Calu3 (cell line): ENCODE results near the gene OR2D3. TPM values are rescaled to one million over a fixed set of nuclear protein-coding genes. Genes with fewer than 3 reads are reported as not detected.

Experiments used
- BruUV-seq: library from RNA; stranded (reverse); fragments of 400-500 nt; replicated peaks from 2 replicates; lab custom pipeline; 2021; lab: Mats Ljungman, UMichigan
- CTCF ChIA-PET: fragments of 300-600 bp; sonication (Branson Sonifier 250); formaldehyde crosslinking; loops from one replicate; lab custom pipeline; 2022; ENCODE audit warnings: antibody characterized with exemption; lab: Charles Lee
- DNase-seq: peaks from one replicate; pipeline ENCODE4 v3.0.0; 2022
- H3K27ac Mint-ChIP-seq: one replicate; pipeline ENCODE4 v1.8.0; 2022; ENCODE audit warnings: mixed read lengths; ENCODE audit not compliant: unreplicated experiment
- H3K27me3 Mint-ChIP-seq: one replicate; pipeline ENCODE4 v1.8.0; 2022; ENCODE audit warnings: mixed read lengths; ENCODE audit not compliant: unreplicated experiment
- H3K36me3 Mint-ChIP-seq: one replicate; pipeline ENCODE4 v1.8.0; 2022; ENCODE audit warnings: mild to moderate bottlenecking, moderate library complexity, mixed read lengths; ENCODE audit not compliant: insufficient read depth, unreplicated experiment
- H3K4me1 Mint-ChIP-seq: one replicate; pipeline ENCODE4 v1.8.0; 2022; ENCODE audit warnings: mild to moderate bottlenecking, low read depth, mixed read lengths; ENCODE audit not compliant: unreplicated experiment
- H3K4me3 Mint-ChIP-seq: one replicate; pipeline ENCODE4 v1.8.0; 2022; ENCODE audit warnings: mild to moderate bottlenecking, low read depth, moderate library complexity, mixed read lengths; ENCODE audit not compliant: unreplicated experiment
- H3K9me3 Mint-ChIP-seq: one replicate; pipeline ENCODE4 v1.8.0; 2022; ENCODE audit warnings: low read depth, mixed read lengths; ENCODE audit not compliant: unreplicated experiment
- CTCF ChIP-seq: fragments of 200-600 bp; IDR thresholded peaks from one replicate; pipeline ENCODE4 v1.8.0; 2022; ENCODE audit warnings: antibody characterized with exemption; ENCODE audit not compliant: unreplicated experiment
- intact Hi-C: fragments of 100-400 bp; cut with micrococcal nuclease; formaldehyde crosslinking; loops from one replicate; pipeline ENCODE4 v1.10.0; 2022; ENCODE audit not compliant: unreplicated experiment
- total RNA-seq: library from RNA; stranded (reverse); gene quantifications from 2 replicates; pipeline ENCODE4 v1.2.3, GENCODE V29; 2022

The OR2D3 gene
- total RNA-seq, 1 experiment from 2014 or later, result not detected

DNA sequence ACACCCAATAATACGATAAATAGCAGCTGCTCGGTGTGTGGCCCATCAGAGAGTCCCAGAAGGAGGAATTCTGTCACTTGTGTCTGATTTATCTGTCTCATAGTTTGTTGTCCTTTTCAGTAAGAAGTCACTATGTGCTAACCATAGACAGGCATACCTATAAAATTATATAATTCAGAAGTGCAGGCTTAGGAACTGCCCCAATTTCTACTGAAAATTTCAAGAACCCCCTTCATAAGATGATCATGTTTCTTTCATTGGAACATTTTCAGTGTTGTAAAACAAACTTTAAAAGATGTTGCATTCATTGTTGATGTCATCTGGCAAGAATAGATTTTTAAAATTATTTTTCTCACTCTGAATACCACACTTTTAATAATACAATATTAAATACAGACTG lies 28.4 kb upstream of the OR2D3 start, which contains the start of gene OR2D2:
OR2D2 (minus strand) TSS at position 101 of the 400 bp plus-strand sequence; CDS start at position 101, 0 bp downstream.
- H3K4me1 Mint-ChIP-seq, result no peaks in the 10 kb centered on the region
- H3K27ac Mint-ChIP-seq, result no peak within 1 kb of the TSS
- H3K36me3 Mint-ChIP-seq, result no peaks in the 10 kb centered on the region
- no peak within 1 kb of the TSS for H3K4me3 Mint-ChIP-seq
- no peak for DNase-seq
- CTCF ChIA-PET, result no interaction called here
- H3K9me3 Mint-ChIP-seq, result no peaks in the 10 kb centered on the region
- peaks cover 26% of the 10 kb centered on the region for H3K27me3 Mint-ChIP-seq
- intact Hi-C loops, result no loop called here
- BruUV-seq, result no TSS peak
- TF ChIP-seq CTCF, result no peak

DNA sequence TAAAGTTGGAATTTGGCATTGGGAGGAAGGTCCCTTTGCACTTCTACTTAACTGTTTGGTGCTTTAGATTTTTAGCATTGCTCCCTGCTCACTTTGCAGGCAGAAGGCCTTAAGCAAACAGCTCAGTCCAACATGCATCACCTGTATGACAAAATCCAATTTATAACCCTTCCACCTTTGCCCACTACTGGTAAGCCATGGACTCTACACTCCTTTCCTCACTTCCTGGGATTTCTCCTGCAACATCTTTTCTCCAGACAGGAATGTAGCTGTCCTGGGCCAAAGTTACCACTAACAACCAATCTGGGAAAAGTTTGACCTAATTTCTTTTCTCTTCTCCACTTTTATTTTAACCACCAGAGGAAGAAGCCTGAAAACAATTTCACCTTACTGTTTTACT lies 26.7 kb upstream of the OR2D3 start:
- TF ChIP-seq CTCF, result no peak
- BruUV-seq, result no TSS peak
- CTCF ChIA-PET, result interaction anchor here (0.6 kb wide), 1 partner anchor 320 kb away, joined by 4 read pairs; no protein-coding TSS in a partner anchor
- Mint-ChIP-seq H3K4me1 (no peaks in the 10 kb centered on the region), H3K27ac (no peak overlapping the region), H3K4me3 (no peak overlapping the region), H3K27me3 (peaks cover 35% of the 10 kb centered on the region), H3K36me3 (no peaks in the 10 kb centered on the region), H3K9me3 (no peaks in the 10 kb centered on the region)
- no peak for DNase-seq
- intact Hi-C loops, result no loop called here

GRCh38 chr11:6895010-6895409 lies 25.8 kb upstream of the OR2D3 start:
- Mint-ChIP-seq H3K36me3 (no peaks in the 10 kb centered on the region), H3K27ac (no peak overlapping the region), H3K4me1 (no peaks in the 10 kb centered on the region), H3K27me3 (peaks cover 37% of the 10 kb centered on the region), H3K9me3 (no peaks in the 10 kb centered on the region), H3K4me3 (no peak overlapping the region)
- TF ChIP-seq CTCF, result no peak
- no peak for DNase-seq
- intact Hi-C loops, result no loop called here
- BruUV-seq, result no TSS peak
- CTCF ChIA-PET, result no interaction called here

DNA sequence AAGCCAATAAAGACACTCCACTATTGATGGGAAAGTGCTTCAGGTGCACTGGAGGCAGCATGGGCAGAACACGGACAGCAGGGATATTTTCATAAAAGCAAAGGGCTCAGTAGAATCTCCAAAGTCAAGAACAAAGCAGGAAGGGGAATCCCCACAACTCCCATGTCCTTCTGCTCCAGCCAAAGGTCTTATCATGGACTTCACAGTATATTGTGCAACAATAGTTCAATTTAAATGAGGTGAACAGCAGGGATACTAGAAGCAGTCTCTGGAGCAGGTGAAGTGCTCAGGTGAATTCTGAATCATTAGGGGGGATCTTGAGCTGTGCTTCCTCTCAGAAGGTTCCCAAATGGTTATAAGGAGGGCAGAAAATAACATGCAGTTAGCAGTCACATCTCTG lies 21.9 kb upstream of the OR2D3 start:
- intact Hi-C loops, result no loop called here
- peaks cover 23% of the 10 kb centered on the region for H3K27me3 Mint-ChIP-seq

More for the DNA sequence above, 21.9 kb upstream of the OR2D3 start:
- BruUV-seq, result no TSS peak
- TF ChIP-seq CTCF, result no peak
- no peak overlapping the region for H3K27ac Mint-ChIP-seq
- H3K4me3 Mint-ChIP-seq, result no peak overlapping the region
- no peak for DNase-seq
- H3K9me3 Mint-ChIP-seq, result no peaks in the 10 kb centered on the region
- H3K36me3 Mint-ChIP-seq, result no peaks in the 10 kb centered on the region
- CTCF ChIA-PET, result no interaction called here
- no peaks in the 10 kb centered on the region for H3K4me1 Mint-ChIP-seq
